HG03103 (cell line): ENCODE data around the gene RNFT2.

Experiments
- ATAC-seq: cut with Tn5 transposase; IDR thresholded peaks from one replicate; pipeline ENCODE4 v1.9.1; 2021; ENCODE audit warnings: low read depth; ENCODE audit not compliant: unreplicated experiment

The RNFT2 gene, protein sequence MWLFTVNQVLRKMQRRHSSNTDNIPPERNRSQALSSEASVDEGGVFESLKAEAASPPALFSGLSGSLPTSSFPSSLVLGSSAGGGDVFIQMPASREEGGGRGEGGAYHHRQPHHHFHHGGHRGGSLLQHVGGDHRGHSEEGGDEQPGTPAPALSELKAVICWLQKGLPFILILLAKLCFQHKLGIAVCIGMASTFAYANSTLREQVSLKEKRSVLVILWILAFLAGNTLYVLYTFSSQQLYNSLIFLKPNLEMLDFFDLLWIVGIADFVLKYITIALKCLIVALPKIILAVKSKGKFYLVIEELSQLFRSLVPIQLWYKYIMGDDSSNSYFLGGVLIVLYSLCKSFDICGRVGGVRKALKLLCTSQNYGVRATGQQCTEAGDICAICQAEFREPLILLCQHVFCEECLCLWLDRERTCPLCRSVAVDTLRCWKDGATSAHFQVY

DNA sequence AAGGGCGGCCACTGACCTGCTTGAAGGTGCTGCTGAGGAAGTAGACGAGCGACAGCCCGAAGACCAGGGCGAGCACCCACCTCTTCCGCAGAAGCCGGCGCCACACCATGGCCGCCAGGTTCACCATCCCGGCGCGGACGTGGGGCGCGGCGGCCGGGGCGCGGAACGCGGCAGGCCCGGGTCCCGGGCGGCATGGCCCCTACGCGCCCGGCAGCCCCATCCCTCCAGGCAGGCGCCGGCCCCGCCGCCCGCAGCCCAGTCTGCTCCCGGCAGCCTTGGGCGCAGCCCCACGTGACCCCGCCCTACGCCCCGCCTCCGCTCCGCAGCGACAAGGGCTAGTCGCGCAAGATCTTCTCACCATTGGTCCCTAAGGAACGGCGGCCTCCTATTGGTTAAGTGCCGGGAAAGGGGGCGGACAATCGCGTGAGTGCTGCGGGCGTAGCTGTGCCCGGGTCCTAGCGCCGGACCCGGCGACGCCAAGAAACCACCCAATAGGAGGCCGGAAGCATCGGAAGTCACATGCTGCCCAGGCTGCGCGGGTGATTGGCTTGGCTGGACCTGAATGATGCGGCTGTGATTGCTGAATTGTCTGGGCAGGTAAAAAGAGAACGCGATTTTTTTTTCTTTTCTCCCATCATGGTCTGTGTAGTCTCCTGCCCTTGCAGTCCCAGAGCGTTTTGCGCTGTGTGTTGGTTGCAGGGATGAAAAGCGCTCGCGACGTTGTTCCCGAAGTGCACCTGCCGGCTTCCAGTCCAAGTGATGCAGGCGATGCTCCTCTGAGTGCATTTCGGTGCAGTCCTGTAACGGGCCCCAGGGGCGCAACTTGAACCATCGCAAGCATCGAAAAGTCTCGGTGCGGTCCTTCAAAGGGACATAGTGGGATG is at the start of gene RNFT2, which contains the start of gene SPRING1:
RNFT2 (plus strand) TSS at position 542 of the 884 bp plus-strand sequence. CDS start 2,183 bp downstream, outside the sequence.
SPRING1 (minus strand) TSS at position 296 of the 884 bp plus-strand sequence; CDS start at position 127, 169 bp downstream.
- ATAC-seq = peak; percentile 93

DNA sequence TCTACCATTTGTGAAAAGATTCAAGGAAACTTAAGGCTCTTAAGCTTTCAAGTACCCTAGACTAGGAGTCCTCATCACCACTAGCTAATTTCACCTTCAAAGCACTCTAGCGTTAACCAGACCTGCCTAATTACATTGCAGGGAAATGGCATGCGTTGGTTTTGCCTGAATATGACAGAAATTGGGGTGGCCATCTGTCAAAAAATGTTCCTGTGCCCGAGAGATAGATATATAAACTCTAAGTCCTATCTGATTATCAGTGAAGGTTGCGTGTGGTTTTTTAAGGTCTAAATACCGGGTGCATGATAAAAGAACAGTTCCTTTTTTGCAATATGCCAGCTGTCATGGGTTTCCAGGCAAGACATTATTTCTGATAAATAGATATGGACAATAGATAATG is 48.6 kb upstream of the RNFT2 start:
- no peak for ATAC-seq

DNA sequence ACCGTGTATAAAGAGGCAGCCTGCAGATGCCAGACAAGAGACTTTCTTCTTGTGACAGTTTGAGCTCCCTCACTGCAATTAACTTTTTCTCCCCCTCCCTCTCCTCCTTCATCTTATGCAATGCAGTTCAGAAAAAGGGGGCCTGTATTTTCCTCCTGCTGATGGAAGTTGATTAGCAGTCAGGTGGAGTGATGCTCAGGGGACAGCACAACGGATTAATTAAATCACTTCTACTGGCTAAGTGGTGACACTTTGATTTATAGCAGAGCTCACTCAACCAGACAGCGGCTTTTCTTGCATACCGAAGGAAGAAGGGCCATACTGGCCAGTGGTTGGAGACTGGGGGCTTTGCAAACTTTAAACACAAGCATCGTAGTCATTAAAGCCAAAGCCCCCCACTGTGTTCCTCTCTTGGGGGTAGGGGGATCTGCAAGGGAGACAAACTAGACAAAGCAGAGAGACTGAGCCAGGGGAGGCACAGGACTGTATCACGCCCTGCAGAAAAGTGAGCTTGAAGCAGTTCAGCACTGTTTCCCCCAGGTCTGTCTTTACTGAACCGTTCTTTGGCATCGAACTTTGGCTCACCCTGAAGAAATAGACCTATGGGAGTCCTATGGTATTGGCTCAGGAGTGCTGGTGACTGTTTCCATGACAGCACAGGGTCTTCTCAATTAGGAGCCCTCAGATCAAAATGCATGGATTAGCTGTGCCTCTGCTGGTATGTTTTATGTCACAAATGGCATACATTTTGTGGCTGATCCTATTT is 48.0 kb upstream of the RNFT2 start:
- ATAC-seq = no peak

DNA sequence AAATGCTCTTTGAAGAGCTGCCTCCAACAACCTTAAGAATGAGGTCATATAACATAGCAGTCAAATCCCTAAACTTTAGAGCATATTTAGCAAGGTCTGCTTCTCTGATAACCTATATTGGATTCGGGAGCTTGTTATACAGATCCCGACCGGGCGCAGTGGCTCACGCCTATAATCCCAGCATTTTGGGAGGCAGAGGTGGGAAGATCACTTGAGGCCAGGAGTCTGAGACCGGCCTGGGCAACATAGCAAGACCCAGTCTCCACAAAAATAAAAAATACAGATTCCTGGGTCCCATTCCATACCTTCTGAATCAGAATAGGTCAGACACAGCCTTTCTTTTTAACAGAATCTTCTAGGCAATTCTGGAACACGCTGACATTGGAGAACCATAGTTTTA is 46.9 kb upstream of the RNFT2 start:
- no peak for ATAC-seq

DNA sequence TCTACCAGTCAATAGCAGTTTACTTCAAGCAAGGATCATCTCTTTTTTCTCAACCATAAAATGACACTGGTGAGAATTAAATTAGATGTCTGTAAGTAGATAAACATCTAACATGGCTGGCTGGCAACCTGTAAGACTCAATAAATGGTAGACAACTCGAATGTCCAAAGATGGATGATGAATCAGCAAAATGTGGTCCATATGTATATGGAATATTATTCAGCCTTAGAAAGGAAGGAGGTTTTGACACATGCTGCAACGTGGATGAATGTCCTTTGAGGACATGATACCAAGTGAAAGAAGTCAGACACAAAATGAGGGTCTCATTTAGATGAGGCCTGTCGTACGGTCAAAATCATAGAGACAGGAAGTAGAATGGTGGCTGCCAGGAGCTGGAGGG is 46.5 kb upstream of the RNFT2 start:
- ATAC-seq = no peak

DNA sequence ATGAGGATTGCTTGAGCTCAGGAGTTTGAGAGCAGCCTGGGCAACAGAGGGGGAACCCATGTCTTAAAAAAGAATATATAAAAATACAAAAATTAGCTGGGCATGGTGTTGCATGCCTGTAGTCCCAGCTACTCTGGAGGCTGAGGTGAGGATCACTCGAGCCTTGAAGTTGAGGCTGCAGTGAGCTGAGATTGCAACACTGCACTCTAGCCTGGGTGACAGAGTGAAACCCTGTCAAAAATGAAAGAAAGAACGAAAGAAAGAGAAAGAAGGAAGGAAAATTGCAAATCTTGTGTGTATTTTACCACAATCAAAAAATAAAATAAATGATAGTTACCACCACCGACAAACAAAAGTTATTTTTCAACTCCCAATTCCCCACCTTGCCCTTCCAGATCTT is 45.5 kb upstream of the RNFT2 start:
- ATAC-seq = no peak

DNA sequence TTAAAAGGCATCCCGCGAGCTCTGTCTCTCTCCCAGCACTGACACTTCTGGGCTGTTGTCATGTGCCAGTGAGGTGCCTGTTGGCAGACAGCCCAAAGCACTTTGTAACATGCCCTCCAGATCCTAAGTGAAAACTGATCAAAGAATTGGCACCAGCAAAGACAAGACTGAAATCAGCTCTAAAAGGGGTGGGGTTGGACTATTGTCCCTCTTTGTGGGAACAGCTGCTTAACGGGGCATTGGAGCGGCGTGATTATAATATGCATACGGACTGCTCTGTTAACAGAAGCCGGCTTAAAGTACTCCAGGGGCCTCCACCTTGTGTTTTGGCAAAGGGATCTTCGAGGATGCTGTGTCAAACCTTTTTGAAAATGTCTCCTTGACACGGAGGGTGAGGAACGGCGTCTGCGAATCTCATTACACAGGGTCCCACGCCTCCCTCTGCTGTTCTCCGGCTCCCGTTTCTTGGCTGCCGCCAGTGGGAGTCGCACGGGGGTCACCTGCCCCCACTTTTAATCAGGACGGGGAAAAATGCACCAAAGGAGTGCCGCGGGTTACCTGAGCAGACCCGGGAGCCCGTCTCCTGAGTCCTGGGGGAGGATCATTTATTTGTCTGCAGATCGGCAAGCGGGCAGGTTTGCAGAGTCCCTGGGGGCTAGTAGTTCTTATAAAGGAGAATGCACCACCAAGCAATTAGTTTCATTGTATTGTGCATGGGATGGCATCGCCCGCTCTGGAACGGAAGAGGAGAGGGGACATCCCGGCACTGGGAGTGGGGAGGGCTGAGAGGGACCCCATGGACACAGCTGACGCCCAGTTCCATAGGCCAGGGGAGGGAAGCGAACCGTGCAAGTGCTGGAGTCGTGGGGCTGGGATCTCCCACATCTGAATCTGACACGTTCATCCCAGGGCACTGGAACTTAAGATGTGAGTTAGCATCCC is 44.6 kb upstream of the RNFT2 start:
- no peak for ATAC-seq

DNA sequence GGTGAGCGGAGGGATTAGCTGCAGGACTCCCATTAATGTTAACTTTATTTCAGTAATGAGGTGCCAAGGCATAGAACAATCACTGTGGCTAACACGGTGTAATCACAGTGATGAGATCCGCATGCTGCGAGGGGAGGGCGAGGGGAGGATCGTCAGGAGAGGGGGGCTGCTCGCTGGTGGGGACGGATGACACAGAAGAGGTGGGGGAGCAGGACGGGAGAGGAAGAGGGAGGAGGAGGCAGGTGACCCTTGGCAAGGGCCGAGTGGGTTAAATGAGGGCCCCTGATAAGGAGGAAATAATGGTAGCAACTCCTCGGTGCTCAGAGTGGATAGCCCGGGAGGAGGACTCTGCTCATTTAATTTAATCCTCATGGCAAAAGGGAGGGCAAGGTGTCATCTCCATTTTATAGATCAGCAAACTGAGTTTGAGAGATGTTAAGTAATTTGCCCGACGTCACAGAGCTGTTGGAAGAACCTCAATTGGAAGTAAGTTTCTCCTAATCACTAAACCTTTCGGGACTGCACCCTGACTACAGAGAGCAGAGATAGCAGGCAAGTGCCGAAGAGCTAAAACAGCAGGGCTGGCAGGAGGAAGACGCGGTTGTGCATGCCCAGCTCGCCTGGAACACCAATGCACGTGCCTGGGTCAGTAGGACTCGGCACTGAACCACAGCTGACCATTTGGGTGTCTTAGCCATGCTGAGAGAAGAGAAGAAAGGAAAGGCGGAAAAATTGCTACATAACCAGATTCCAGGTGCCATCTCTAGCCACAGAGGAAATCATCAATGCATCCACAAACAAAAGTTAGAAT is 43.3 kb upstream of the RNFT2 start:
- no peak for ATAC-seq

DNA sequence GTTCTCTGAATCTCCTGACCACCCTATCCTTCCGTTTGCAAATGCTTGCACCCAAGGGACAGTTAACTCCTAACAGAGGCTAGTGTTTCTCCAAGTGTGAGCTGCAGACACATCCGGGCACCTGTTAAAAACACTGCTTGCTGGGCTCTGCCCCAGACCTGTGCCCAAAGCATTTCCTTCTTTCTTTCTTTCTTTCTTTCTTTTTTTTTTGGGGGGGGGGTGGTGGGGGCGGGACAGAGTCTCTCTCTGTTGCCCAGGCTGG is 42.7 kb upstream of the RNFT2 start:
- no peak for ATAC-seq

DNA sequence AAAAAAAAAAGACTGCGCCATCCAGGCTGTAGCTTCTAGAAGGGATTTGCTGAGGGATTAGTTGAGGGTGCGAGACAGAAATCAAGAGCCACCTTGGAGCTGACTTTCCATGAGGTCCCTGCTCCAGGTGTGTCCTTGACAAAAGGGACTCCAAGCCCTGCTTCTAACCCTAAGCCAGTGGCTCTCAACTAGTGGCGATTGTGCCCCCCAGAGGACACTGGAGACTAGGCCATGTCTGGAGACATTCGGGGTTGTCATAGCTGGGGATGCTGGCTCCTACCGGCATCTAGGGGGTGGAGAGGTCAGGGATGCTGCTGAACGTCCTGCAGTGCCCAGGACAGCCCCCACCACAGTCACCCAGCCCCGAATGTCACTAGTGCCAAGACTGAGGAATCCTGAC is 40.8 kb upstream of the RNFT2 start:
- ATAC-seq = no peak

DNA sequence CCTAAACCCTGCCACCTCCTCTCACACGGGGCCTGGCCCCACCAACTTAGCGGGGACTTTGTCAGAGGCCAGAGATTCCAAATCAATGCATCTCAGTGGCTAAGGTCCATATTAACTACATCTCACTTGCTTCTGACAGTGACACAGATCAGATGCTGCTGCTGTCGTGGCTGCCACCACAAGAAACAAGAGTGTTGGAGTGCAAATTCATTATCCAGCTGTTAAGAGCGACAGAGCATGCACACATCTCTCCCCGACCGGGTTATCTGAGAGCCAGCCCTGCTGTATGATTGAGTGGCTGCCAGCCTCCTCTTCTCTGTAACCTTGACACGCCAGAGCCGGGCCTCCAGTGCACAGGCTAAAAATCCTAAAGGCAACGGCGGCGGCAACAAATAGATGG is 40.4 kb upstream of the RNFT2 start:
- ATAC-seq = no peak

DNA sequence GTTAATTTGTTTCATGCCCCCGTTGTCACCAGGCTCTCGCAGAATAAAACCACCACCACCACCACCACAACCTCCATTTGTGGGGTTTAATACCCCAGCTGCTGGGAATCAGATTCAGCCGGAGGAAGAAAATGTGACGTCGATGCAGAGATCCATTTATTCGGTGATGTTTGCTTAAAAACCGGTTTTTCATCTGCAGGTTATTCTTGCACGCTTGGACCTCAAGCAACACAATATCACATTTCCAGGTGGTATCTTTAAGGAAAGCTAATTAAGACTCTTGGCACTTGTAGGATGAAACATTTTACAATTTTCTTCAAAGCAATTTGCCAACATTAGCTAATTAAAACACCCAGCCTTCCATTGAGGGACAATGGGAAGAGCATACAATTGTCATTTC is 40.0 kb upstream of the RNFT2 start:
- no peak for ATAC-seq

DNA sequence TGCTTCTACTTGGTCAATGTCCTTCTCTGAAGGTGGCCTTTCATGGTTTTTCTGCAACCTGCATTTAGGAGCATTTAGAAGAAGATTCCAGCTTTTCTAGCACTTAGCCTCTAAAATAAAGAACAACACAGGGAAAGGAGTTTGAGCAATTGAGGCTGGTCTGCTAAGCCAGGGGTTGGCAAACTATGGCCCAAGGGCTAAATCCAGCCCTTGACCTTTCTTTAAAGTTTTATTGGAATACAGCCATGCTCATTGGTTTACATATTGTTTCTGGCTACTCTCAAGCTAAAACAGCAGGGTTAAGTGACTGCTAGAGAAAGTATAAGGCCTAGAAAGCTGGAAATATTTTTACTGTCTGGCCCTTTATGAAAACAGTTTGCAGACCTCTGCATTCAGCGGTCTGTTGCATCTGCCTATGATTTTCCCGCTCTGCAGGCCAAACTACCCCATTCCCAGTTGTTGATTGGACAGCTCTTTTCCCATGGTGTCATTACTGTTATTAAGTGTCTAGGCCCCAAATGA is 39.5 kb upstream of the RNFT2 start:
- ATAC-seq = no peak

DNA sequence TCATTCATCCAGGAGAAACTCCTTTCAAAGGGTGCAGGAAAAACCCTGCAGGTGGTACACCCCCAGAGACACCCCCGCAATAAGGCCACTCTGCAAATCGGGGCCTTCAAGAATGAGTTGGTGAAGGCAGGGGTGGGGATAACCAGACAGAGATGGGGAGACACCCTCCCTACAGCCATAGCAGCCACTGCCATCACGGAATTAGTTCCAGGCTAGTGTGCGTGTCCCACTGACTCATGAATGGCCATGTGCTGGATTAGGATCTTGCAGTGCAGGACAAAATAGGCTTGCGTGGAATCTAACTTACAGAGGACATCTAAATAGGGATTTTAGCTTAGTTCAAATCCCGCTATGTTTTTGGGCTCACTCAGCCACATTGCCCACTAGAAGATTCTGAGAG is 38.0 kb upstream of the RNFT2 start:
- ATAC-seq = no peak

DNA sequence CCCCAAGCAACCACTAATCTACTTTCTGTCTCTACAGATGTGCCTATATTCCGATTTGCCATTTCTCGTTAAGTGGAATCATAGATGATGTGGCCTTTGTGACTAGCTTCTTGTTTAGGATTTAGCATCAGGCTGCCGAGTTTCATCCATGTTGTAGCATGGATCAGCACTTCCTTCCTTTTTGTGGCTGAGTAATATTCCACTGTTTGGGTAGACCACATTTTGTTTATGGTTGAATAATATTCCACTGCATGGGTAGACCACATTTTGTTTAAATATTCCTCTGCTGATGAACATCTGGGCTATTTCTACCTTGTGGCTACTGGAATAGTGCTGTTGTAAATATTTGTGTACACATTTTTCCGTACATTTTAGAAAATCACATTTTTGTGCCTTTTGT is 36.7 kb upstream of the RNFT2 start:
- no peak for ATAC-seq

DNA sequence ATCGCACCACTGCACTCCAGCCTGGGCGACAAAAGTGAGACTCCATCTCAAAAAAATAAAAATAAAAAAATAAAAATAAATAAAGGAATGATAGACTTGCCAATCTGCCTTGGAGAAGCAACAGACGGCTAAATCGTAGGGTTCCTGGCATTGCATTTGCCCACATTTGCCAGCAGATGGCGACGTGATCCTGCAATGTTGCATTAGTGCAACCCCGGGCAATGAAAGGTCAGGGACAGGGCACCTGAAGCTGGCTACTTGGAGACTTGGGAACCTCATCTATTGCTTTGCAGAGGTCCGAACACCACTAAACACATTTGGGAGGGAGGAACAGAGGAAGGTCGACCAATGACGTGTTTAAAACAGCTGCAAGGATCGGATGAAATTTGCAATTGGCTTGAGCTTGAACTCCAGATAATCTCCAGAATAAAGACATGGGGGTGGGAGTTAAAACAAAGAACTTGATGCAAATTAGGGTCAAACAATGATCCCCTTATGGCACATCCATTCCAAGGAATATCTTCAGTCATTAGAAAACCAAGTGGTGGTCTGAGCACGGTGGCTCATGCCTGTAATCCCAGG is 34.8 kb upstream of the RNFT2 start:
- no peak for ATAC-seq

DNA sequence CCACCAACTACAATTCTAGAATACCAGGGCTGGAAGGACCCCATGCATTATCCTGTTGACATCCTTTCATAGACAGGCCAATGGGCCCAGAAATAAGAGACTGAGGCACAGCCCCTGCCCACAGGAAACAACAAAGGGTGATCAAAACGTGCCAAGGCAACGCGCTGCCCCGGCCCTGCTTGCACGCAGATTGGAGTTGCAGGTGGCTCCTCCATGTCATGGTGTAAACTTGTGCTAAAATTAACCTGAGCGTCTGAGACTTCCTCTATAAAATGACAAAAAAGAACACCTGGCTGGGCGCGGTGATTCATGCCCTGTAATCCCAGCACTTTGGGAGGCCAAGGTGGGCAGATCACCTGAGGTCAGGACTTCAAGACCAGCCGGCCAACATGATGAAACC is 30.4 kb upstream of the RNFT2 start:
- no peak for ATAC-seq
